Fibroblast of skin of right quadriceps (primary cell): ENCODE data around the gene AKIRIN1.
"Not testable (repeated sequence)": the region's sequence is repeated elsewhere in the genome, so short reads cannot be mapped to it uniquely, and the experiment has no call there.

Experiments used
- DNase-seq: peaks from one replicate; pipeline ENCODE4 v3.0.0-alpha.2; 2013

AKIRIN1 gene

GRCh38 chr1:39046613-39047210 is 55.6 kb downstream of the AKIRIN1 start:
- DNase-seq: no peak

- peak; percentile 85 for DNase-seq
Measured at GRCh38 chr1:39047374-39048229, 56.5 kb downstream of the AKIRIN1 start.

GRCh38 chr1:39048745-39049370 is 57.8 kb downstream of the AKIRIN1 start:
- DNase-seq: no peak

GRCh38 chr1:39050001-39050400 is 58.9 kb downstream of the AKIRIN1 start:
- DNase-seq: no peak

- not testable (repeated sequence) for DNase-seq
Measured at GRCh38 chr1:39051193-39051850, 60.2 kb downstream of the AKIRIN1 start.

GRCh38 chr1:39051956-39052355 is 60.9 kb downstream of the AKIRIN1 start:
- no peak for DNase-seq

GRCh38 chr1:39055213-39055710 is 64.2 kb downstream of the AKIRIN1 start:
- not testable (repeated sequence) for DNase-seq
